ENCODE data around the gene MYO18B.

The MYO18B gene

DNA sequence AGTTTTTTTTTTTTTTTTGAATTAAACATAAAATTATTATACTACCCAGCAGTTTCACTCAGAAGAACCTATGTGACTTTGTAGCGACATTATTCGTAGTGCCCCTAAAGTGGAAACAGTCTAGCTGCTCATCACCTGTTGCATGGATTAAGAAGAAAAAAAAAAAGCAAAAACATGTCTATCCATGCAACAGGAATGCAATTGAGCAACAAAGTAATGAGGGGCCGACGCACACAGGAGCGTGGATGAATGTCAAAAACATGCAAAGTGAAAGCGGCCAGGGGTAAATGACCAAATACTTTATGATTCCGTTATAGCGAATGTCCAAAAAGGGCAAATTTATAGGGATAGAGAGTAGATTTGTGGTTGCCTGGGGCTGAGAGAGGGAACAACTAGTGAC, 16.3 kb downstream of the MYO18B start:
- Histone ChIP-seq H3K27me3 (no peaks in the 10 kb centered on the region), H3K4me1 (ENCODE audit: control insufficient read depth in 1 of 2, insufficient read depth in 1 of 2, low read depth in 1 of 2, low read length in 1 of 2) (no peaks in the 10 kb centered on the region), H3K4me3 (ENCODE audit: low read depth in 1 of 2, low read length in 1 of 2) (no peak overlapping the region), H3K9me3 (no peaks in the 10 kb centered on the region), H3K36me3 (no peaks in the 10 kb centered on the region), H3K27ac (no peak overlapping the region)
- TF ChIP-seq, protein P1, sequence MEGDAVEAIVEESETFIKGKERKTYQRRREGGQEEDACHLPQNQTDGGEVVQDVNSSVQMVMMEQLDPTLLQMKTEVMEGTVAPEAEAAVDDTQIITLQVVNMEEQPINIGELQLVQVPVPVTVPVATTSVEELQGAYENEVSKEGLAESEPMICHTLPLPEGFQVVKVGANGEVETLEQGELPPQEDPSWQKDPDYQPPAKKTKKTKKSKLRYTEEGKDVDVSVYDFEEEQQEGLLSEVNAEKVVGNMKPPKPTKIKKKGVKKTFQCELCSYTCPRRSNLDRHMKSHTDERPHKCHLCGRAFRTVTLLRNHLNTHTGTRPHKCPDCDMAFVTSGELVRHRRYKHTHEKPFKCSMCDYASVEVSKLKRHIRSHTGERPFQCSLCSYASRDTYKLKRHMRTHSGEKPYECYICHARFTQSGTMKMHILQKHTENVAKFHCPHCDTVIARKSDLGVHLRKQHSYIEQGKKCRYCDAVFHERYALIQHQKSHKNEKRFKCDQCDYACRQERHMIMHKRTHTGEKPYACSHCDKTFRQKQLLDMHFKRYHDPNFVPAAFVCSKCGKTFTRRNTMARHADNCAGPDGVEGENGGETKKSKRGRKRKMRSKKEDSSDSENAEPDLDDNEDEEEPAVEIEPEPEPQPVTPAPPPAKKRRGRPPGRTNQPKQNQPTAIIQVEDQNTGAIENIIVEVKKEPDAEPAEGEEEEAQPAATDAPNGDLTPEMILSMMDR (IDR thresholded peaks at IDR 0.05), result no peak

DNA sequence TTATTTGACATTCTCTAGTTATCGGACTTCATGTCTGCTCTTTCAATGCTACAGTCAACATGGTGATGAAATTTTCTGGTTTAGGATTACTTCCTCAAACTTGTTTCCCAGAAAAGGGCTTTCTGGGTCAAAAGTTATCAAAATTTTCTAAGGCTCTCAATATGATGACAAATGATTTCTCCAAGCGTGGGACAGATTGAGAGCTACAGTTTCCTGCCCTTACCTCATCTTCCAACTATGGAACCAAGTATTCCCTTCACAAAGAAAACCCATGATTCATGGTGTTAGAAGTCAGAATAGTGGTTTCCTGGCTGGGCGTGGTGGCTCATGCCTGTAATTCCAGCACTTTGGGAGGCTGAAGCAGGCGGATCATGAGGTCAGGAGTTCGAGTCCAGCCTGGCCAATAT, 17.8 kb downstream of the MYO18B start:
- no peaks in the 10 kb centered on the region for H3K27me3 ChIP-seq
- no peaks in the 10 kb centered on the region for H3K36me3 ChIP-seq
- TF ChIP-seq, protein P1 (IDR thresholded peaks at IDR 0.05), result no peak
- H3K4me1 ChIP-seq (ENCODE audit: control insufficient read depth in 1 of 2, insufficient read depth in 1 of 2, low read depth in 1 of 2, low read length in 1 of 2), result no peaks in the 10 kb centered on the region
- no peak overlapping the region for H3K27ac ChIP-seq
- no peaks in the 10 kb centered on the region for H3K9me3 ChIP-seq
- H3K4me3 ChIP-seq (ENCODE audit: low read depth in 1 of 2, low read length in 1 of 2), result no peak overlapping the region

DNA sequence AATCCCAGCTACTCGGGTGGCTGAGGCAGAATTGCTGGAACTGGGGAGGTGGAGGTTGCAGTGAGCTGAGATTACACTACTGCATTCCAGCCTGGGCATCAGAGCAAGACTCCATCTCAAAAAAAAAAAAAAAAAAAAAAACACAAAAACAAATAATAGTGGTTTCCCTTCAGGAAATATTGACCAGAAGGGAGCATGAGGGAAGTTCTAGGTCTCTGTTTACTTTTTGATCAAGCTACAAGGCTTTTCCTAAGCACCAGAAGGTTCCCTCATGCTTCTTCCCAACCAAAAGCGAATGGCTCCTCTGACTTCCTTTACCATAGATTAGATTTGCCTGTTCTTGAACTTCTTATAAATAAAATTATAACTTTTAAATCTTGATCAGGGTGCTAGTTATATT, 18.3 kb downstream of the MYO18B start:
- H3K4me1 ChIP-seq (ENCODE audit: control insufficient read depth in 1 of 2, insufficient read depth in 1 of 2, low read depth in 1 of 2, low read length in 1 of 2), result no peaks in the 10 kb centered on the region
- no peaks in the 10 kb centered on the region for H3K27me3 ChIP-seq
- TF ChIP-seq, protein P1 (IDR thresholded peaks at IDR 0.05), result no peak
- no peaks in the 10 kb centered on the region for H3K36me3 ChIP-seq
- no peak overlapping the region for H3K27ac ChIP-seq
- H3K9me3 ChIP-seq, result no peaks in the 10 kb centered on the region
- H3K4me3 ChIP-seq (ENCODE audit: low read depth in 1 of 2, low read length in 1 of 2), result no peak overlapping the region

DNA sequence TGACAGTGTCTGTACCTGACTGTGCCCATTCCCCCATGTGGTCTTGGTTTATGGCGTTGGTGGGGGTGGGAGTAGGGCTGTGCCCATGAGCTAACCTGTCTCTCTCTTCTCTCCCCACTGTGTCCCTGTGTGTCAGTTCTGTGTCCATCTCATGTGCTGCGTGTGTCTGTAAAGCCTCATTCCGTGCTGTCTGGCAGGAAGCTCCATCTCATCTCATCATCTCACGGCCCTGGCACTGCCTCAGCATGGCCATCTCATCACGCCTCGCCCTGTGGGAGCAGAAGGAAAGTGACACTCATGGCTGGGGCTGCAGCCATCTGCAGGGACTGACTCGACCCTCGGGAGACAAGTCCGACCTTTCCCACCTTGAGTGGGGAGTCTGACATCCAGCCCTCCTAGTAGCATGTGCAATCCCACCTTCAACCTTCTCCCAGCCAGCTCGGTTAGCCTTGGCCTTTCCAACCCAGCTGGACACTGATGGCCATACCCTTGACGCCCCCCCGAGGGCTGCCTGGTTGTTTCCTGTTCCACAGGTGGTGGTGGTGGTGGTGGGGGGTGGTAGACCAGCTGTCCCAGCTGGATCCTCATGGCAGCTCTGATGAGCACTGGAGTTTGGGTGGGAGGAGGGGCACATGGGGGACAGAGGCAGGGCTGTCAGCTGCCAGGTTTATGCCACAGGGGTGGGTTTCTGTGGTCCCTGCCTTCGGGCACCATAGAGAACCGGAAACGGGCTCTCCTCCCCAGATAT, 19.0 kb downstream of the MYO18B start:
- no peaks in the 10 kb centered on the region for H3K4me1 ChIP-seq (ENCODE audit: control insufficient read depth in 1 of 2, insufficient read depth in 1 of 2, low read depth in 1 of 2, low read length in 1 of 2)
- H3K27ac ChIP-seq, result no peak overlapping the region
- H3K4me3 ChIP-seq (ENCODE audit: low read depth in 1 of 2, low read length in 1 of 2), result no peak overlapping the region
- no peaks in the 10 kb centered on the region for H3K36me3 ChIP-seq
- TF ChIP-seq, protein P1 (IDR thresholded peaks at IDR 0.05), result no peak
- no peaks in the 10 kb centered on the region for H3K27me3 ChIP-seq
- H3K9me3 ChIP-seq, result no peaks in the 10 kb centered on the region

DNA sequence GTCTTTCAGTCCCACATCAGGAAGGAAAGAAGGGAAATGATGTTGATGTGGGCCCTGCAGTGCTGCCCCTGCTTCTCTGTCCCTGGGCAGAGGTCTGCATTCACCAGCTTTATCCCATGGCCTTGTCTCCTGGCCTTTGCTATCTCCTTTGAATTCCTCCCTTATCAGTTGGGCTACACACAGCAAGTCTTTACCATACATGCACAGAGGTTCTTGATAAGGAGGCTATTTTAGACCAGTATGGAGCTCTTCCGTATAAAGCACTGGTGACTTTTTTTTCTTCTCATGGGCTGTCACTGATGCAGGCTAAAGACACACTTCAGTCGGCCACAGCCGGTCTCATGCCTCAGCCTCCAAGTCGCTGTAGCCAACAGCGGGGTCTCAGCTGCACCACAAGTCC, 20.2 kb downstream of the MYO18B start:
- Histone ChIP-seq H3K9me3 (no peaks in the 10 kb centered on the region), H3K27me3 (no peaks in the 10 kb centered on the region), H3K27ac (no peak overlapping the region), H3K4me3 (ENCODE audit: low read depth in 1 of 2, low read length in 1 of 2) (no peak overlapping the region), H3K36me3 (no peaks in the 10 kb centered on the region), H3K4me1 (ENCODE audit: control insufficient read depth in 1 of 2, insufficient read depth in 1 of 2, low read depth in 1 of 2, low read length in 1 of 2) (no peaks in the 10 kb centered on the region)
- TF ChIP-seq, protein P1 (IDR thresholded peaks at IDR 0.05), result no peak

Measured in neutrophil (primary cell).